NCI-H345 treated with DMSO at 0.1 percent for 48 hours (cell line): ENCODE results near the gene EEF1E1.

Experiments used
- DNase-seq: peaks from one replicate; lab custom pipeline; 2025; ENCODE audit not compliant: unreplicated experiment; lab: John Stamatoyannopoulos, UW

The EEF1E1 gene

DNA sequence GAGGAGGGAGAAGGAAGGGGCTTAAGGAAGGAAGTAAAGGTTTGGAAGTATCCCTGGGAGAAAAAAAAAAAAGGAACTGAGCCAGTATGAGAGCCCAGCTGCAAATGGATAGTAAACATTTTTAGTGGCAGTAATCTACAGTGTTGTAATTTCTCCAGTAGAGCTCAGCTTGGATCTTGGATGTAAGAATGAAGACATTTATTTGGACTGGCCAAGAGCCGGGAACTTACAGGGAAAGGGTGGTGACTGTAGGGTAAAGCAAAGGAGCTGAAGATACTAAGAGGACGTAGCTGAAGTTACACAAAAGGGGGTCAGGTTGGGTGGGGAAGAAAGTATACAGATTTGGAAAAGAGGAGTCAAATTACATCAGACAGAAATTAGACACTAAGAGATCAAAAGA is 13.5 kb downstream of the EEF1E1 start:
- DNase-seq = no peak

DNA sequence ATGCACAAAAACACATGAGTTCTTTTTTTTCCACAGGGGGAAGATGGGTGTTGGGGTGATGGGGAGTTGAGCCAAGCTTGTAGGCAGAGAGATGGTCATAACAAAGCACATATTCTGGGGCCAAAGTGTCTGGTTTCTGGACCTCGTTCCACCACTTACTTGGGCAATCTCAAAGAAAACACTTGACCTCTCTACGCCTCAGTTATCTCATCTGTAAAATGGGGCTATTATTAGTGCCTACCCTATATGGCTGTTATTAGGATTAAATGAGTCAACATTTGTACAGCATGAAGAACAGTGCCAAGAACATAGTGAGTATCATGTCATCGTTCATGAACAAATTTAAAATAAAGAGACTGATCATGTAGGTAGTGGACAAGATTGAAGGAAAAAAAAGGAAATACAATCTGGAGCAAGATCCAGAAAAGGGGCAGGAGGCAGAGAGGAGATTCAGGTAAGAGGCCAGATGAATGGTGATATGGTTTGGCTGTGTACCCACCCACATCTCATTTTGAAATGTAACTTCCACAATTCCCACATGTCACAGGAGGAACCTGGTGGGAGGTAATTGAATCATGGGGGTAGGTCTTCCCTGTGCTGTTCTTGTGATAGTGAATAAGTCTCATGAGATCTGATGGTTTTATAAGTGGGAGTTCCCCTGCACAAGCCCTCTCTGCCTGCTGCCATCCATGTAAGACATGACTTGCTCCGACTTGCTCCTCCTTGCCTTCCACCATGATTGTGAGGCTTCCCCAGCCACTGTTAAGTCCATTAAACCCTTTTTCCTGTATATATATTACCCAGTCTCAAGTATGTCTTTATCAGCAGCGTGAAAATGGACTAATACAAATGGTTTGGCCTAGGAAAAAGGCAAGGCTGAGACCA is 14.2 kb downstream of the EEF1E1 start:
- no peak for DNase-seq

GRCh38 chr6:8086755-8087306 is 15.5 kb downstream of the EEF1E1 start:
- DNase-seq = no peak

DNA sequence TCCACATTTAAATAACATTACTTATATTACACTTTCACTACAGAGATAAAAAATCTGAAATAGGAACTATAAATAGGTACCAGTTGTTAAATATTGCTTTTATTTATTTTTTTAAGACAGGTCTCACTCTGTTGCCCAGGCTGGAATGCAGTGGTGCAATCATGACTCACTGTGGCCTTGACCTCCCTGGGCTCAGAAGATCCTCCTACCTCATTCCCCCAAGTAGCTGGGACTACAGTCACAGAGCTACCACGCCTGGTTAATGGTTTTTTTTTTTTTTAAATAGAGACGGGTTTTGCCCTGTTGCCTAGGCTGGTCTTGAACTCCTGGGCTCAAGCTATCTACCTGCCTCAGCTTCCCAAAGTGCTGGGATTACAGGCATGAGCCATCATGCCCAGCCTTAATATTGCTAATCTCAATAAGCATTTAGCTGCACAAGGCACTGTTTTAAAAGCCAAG is 17.3 kb downstream of the EEF1E1 start:
- no peak for DNase-seq

- DNase-seq = no peak
Observed at GRCh38 chr6:8084586-8084985, 17.8 kb downstream of the EEF1E1 start.

DNA sequence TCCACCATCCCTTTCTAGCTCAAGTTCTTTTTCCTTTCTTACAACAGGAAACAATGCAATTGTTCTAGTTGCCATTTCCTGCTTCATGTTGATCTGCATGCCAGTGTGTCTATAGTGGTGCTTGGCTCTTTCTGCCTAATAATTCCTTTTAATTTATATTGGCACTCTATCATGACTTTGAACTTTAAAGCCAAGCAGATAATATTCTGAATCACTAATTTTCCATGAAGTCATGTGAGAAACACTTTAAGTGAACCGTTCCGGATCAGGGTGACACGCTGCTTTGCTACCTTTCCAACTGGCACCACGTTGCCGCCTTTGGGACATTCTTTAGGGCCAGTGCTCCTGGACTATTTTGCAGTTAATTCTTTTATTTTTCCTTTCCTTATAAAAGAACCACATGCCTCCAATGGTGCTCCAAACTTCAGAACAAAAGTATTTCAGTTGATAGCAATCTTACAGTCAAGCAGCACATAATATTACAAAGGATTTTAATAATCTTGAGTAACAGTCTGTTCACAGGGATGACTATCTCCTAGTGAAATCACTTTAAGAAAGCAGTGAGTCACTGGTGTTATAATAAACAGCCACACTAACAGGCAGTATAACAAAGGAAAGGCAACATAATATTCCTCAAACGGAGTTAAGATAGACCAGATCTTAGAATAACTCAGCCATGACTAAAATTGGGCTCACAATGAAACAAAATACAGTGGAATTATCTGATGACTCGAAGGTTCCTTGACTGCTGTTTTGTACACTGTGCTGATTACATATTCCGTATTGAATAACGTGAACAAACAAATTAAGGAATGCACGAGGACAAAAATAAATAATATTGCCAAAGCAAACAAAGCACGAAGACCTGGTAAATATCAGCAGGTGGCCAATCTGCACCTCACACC is 19.1 kb downstream of the EEF1E1 start:
- DNase-seq = no peak

GRCh38 chr6:8082572-8082953 is 19.8 kb downstream of the EEF1E1 start:
- no peak for DNase-seq

DNA sequence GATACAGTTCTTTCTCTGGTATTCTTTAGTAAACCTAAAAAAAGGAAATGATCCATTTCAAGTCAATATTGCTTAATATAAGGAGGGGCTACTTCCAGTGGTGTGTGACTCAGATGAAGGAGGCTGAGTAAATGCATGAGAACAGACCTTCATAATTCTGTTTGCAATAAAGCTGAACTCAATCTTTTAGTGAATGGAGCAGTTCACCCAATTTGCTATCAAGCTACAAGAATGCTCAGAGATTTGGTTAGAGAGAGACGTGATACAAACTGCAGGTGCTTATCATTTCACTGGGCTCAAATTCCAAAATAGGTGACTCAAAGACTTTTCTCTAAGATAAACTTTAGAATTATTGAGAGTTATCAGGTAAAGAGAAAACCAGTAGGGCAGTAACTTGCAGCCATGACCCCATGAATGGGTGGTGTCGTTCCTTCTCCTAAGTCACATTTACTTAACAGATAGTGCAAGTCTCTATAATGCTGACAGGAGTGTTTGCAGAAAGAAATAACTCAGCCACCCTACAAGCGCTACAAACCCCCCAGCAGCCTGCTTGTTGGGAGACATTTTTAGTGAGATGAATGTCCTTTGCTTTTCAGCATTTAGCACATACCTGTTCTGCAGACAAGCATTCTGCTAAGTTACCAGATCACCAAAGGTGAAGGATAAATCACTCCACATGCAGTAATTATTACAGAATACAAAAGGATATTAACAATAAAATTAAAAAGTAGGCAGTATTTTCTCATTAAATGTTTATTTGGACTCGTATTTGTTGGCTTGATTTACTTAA is 21.8 kb downstream of the EEF1E1 start:
- DNase-seq = no peak

- DNase-seq = no peak
Observed at GRCh38 chr6:8079126-8079525, 23.2 kb downstream of the EEF1E1 start.

DNA sequence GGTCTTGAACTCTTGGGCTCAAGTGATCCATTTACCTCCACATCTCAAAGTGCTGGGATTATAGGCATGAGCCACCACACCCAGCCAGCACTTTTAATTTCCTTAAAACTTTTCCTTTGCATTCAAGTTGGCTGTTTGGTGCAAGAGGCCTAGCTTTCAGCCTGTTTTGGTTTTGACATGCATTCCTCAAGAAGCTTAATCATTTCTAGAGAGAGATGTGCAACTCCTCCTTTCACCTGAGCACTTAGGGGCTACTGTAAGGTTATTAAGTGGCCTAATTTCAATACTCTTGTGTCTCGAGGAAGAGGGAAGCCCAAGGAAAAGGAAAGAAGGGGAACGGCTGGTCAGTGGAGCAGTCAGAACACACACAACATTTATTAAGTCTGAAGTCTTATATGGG is 24.4 kb downstream of the EEF1E1 start:
- DNase-seq = no peak

DNA sequence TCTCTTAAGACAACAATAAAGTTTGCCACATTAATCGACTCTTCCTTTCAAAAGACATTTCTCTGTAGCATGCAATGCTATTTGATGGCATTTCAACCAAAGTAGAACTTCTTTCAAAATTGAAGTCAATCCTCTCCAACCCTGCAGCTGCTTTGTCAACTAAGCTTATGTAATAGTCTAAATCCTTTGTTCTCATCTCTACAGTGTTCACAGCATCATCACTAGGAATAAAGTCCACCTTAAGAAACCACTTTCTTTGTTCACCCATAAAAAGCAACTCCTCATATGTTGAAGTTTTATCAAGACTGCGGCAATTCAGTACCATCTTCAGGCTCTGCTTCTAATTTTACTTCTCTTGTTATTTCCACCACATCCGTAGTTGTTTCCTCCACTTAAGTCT is 26.6 kb downstream of the EEF1E1 start:
- DNase-seq = no peak

DNA sequence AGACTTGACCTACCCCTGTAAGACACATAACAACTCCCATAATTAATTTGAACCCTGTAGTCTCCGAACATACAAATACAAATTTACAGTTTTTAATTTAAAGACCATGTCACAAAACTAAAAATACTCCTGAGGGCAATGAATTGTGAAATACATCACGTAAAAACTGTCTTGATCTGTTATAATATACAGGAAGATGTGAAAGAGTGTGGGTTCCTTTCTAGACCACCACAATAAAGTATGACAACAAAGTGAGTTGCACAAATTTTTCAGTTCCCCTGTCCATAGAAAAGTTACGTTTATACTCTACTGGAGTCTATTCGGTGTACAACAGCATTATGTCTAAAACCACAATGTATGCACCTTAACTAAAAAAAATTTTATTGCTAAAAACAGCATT is 27.2 kb downstream of the EEF1E1 start:
- DNase-seq = no peak

- no peak for DNase-seq
Observed at GRCh38 chr6:8074213-8074612, 28.1 kb downstream of the EEF1E1 start.

- no peak for DNase-seq
Observed at GRCh38 chr6:8073758-8074157, 28.6 kb downstream of the EEF1E1 start.

GRCh38 chr6:8070718-8071117 is 31.6 kb downstream of the EEF1E1 start:
- DNase-seq = no peak

DNA sequence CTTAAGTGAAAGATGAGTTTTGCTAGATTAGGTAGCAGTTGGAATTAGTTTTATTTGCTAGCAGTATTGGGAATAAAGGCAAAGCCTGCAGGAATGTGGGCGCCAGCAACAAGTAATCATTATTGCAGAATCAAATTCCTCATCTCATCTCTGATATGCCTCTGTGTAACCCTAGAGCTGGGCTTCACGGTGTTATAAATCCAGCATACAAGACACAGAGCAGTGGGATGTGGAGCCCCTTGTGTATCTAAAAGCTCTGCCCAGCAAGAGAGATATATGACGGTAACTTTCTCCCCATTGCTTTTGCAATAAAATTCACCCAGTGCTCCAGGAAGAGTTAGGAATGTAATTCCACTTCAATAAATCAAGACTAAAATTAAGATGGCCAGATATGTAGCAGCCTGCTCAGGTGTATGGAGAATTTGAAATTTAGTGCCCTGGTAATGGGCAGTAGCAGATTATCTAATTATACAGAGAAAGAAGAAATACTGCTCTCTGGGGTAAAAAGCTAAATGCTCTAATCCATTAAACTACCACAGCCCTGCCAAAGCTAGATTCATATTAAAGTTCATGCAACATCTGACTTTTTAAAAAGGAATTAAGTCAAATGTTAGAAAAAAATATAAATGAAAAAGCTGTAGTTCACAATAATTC is 32.6 kb downstream of the EEF1E1 start:
- no peak for DNase-seq

- no peak for DNase-seq
Observed at GRCh38 chr6:8069151-8069550, 33.2 kb downstream of the EEF1E1 start.

GRCh38 chr6:8066108-8066507 is 36.2 kb downstream of the EEF1E1 start:
- DNase-seq = no peak

- DNase-seq = no peak
Observed at GRCh38 chr6:8065519-8065911, 36.8 kb downstream of the EEF1E1 start.
